HG02642 (cell line): ENCODE data around the gene TMUB1.
A peak's percentile ranks its signal among the peaks of the same experiment; 100 is the strongest.

Source experiments
- ATAC-seq: cut with Tn5 transposase; IDR thresholded peaks from one replicate; pipeline ENCODE4 v1.9.1; 2021; ENCODE audit warnings: mild to moderate bottlenecking; ENCODE audit not compliant: unreplicated experiment, poor library complexity

Gene TMUB1

GRCh38 chr7:151121380-151122170 lies 38.3 kb upstream of the TMUB1 start:
- ATAC-seq, result no peak

- ATAC-seq, result no peak
Measured at GRCh38 chr7:151120896-151121295, 37.6 kb upstream of the TMUB1 start.

DNA sequence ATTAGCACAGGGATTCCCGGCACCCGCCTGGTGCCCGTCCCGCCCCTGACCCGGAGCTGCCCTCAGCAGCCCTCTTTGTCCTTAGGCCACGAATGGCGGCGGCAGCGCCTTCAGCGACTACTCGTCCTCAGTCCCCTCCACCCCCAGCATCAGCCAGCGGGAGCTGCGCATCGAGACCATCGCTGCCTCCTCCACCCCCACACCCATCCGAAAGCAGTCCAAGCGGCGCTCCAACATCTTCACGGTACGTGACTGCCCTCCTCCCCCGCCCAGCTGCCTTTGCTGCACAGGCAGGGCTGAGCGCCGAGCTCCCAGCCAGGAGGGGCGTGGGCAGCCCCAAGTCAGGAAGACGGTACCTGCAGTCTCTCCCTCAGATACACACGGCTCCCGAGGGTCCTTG lies 36.6 kb upstream of the TMUB1 start:
- ATAC-seq, result no peak

- no peak for ATAC-seq
Measured at GRCh38 chr7:151119055-151119415, 35.7 kb upstream of the TMUB1 start.

DNA sequence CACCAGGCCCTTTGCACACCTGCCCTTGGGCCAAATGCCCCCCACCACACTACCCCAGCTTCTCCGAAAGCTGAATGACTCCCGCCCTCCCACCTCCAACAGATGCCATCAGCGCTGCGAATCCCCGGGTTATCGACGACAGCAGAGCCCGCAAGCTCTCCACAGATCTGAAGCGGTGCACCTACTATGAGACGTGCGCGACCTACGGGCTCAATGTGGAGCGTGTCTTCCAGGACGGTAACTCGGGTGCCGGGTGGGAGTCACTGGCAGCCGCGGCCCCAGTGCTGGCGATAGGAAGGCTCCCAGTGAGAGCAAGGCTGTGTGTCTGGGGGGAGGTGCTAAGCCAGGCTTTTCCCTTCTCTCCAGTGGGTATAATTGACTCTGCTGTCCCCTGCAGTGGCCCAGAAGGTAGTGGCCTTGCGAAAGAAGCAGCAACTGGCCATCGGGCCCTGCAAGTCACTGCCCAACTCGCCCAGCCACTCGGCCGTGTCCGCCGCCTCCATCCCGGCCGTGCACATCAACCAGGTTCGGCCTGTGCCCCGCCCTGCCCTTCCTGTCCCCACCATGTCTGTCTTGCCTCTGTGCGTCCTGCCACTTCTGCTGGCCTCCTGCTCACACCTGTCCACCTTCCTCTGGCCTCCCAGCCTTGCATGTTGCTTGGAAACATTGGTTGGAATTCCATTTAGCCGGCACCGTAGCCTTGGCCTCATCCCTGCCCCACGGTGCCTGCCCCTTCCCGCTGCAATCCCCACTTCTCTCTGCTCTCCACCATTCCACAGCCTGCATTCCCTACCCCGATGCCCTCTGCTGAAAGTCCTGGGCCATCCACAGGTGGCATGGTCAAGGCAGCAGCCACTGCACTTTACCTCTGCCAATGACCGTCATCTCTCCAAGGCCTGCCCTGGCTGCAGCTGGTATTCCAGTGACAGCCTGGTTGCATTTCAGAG lies 35.1 kb upstream of the TMUB1 start:
- no peak for ATAC-seq

DNA sequence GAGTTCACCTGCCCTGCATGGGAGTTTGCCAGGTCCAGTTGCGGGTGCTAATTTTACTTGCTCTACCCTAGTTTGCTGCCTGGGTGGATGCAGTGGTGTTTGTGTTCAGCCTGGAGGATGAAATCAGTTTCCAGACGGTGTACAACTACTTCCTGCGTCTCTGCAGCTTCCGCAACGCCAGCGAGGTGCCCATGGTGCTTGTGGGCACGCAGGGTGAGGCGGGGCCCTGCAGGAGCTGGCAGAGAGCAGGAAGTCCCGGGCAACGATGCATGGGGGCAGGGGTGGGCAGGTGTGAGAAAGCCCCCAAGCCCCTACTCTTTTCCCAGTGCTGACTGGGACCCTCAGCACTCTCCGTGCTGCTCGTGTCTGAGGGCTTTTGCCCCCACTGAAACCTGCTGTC lies 34.3 kb upstream of the TMUB1 start:
- ATAC-seq, result no peak

GRCh38 chr7:151116603-151117440 lies 33.5 kb upstream of the TMUB1 start:
- no peak for ATAC-seq

DNA sequence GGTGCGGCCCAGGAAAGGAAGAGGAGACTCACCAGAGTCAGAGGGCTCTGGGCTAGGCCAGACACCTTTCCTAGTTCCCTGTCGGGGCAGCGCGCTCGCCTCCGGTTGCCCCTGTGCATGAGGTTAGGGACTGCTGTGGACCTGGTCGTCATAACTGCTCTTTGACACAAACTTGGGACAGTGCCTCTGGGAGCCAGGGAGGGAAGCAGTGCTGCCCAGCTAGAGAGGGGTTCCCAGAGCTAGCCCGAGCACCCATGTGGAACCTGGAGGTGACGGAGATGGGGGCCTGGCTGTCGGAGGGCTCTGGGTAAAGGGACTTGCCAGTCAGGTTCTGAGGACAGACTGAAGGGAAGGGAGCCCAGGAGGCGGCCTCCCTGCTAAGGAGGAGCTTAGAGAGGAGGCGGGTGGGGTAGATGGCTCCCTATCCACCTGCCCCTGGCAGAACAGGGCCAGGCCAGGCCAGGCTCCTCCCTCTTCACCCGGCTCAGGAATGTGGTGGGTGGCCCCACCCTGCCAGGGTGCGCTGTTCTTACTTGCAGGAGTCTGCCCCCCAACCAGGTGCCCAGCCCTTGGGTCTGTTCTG lies 32.6 kb upstream of the TMUB1 start:
- no peak for ATAC-seq

DNA sequence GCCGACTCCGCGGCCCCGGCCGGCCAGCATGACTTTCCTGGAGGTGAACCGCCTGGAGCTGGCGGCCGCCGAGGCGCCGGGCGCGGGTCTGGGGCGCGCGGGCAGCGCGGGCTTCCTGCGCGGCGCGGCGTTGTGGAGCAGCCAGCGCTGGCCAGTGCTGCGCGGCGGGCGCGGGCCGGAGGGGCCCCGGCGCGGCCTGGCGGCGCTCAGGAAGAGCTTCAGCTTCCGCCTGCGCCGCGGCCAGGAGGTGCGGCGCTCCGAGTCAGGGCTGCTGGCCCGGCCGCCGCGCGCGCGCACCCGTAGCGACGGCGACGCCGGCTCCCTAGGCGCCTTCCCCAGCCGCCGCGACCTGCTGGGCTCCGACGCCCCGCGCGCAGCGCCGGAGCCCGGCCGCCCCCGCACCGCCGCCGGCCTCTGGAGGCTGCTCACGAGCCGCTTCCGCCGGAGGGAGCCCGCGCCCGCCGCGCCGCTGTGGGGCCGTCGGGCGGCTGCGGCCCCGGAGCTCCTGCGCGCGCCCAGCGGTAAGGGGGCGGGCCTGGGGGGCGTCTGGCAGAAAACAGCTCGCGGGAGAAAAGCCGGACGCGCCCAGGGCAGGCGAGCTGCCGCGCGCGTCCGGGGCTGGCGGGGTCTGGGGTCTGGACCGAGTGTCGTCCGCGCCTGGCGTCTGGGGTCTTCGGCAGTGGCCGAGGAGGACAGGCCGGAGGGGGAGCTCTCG lies 32.0 kb upstream of the TMUB1 start:
- no peak for ATAC-seq

DNA sequence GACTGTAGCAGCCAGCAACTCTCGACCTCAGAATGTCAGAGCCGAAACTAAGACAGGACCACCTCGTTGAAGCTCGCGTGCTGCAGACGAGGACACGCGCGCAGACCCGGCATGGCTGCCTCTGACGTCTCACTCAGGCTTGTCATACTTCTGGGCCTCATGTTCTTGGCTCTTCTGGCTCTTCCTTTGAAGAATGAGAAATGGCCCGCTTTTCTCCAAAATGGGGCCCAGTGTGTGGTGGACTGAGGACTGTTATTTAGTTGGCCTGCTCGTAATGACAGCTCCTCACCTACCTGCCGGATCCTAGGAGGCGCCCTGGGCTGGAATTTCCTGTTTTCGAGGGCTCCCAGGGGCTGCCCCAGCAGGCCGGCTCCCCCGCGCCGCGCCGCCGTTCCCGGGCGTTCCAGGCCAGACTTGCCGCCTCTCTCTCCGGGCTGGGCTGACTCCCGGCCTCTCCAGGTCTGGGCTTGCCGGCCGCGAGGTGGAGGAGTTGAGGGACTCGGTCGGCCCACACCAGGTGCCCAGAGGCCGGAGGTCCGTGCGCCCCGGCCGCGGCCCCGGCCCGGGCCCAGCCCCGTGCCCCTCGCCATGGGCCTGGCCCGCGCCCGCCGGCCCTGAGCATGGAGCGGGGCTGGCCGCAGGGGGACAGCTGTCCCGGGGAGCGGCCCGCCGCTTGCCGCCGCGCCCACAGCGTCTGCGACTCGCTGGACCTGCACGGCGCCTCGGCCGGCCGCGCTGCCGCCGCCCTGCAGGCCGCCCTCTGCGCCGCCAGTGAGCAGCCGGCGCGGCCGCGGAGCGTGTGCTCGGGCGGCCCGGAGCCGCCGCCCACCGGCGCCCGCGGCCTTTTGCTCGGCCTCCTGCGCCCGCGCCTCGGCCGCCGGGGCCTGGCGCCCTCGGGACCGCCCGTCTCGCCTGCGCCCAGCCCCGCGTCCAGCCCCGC lies 31.1 kb upstream of the TMUB1 start:
- no peak for ATAC-seq

DNA sequence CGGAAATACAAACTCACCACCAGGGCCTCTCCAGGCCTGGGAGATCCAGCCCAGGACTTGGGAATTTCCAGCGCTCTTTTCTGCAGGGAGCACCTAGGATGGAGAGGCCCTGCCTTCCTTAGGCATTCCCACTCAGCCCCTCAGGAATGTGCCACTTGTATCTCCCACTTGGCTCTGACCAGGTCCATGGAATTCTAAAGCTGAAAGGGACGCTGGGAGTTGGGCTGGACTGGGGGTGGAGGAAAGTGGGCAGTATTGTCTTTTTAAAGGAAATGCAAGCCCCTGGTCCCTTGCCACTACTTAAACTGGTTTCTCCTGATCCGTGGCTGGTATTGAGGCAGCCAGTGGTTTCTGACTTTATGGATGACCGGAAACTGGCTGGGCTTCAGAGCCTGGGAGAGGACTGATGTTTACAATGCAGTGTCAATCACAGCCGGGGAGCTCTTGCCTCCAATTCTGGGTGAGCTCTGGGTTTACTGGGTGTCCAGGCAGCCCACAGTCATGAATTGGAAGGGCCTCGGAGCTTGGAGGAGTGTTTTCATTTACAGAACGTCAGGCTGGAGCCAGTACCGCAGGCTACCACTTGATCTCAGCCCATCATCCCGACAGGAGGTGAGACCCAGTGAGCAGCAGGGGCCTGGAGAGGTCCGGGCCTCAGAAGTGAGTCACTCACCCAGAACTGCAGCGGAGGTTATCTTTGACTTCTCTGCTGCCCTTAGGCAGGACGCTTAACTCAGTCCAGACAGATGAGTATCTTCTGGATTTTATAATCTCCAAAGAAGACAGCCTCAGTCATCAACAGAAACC lies 30.3 kb upstream of the TMUB1 start:
- no peak for ATAC-seq

- peak; percentile 82 for ATAC-seq
Measured at GRCh38 chr7:151110941-151111645, 27.8 kb upstream of the TMUB1 start.

DNA sequence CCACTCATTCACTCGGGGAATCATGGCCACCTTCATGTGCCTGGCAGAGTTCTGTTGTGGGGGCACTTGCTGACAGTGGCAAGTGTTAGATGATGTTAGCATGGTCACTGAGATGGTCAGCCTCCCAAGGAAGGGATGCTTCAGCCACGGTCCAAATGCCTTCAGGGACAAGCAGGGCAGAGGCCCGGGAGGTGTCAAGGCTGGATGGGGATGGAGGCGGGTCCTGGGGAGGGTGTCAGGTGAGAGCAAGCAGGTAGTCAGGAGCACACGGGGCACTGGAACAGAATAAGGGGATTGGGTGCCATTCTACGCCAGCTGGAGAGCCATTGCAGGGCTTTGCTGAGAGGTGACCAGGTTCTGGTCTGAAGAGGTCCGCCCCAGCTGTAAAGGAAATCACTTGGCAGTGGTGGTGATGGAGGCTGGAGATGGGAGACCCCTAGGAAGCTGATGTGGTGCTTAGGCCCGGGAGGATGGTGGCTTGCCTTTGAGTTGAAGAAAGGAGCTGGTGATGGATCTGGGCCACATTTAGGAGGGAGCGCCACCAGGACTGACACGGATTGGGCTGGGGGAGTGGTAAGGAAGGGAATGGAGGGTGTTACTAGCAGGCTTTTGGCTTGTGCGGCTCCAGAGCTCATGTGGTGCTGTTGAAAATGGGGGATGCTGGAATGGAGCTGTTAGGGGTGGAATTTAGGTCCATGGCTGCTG lies 27.1 kb upstream of the TMUB1 start:
- no peak for ATAC-seq

DNA sequence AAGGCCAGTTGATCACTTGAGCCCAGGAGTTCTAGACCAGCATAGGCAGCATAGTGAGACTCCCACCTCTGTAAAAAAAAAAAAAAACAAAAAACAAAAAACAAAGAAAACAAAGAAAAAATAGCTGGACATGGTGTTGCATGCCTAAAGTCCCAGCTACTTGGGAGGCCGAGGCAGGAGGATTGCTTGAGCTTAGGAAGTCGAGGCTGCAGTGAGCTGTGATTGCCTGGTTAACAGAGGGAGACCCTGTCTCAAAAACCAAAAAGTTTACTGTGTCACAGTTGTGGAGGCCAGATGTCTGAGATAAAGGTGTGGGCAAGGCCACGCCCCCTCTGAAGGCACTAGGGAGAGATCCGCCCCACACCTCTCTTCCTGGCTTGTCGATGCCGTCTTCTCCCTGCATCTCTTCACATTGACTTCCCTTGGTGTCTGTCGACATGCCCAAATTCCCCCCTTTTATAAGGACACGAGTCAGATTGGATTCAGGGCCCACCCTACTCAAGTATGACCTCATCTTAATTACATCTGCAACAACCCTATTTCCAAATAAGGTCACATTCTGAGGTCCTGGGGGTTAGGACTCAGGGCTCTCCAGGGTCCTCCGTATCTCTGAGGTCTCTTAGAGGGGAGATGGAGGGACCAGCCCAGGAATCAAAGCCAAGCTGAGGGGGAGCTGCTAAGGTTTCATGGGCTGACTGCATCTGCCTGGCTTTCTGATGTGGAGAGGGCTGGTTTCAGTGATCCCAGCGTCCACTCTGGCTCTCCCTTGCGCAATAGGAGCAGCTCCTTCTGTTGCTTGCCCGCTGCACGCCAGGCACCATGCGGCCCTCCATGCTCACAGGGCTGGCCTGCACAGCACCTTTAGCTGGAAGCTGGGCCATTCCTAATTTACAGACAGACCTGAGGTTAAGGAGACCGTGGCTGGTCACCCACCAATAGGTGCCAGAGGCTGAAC lies 26.1 kb upstream of the TMUB1 start:
- no peak for ATAC-seq

GRCh38 chr7:151107882-151108281 lies 24.6 kb upstream of the TMUB1 start:
- no peak for ATAC-seq
